IMR-90 (cell line): ENCODE results near the gene SEPTIN10. TPM values are rescaled to one million over a fixed set of nuclear protein-coding genes. Genes with fewer than 3 reads are reported as not detected.

Experiments
- ATAC-seq: fragments of 200-7000 bp; cut with Tn5 transposase; 2 replicates; pipeline ENCODE4 v1.9.1; 2020; ENCODE audit warnings: low read depth, mild to moderate bottlenecking, moderate library complexity
- BruUV-seq: library from RNA; stranded (reverse); fragments of 400-500 nt; replicated peaks from 2 replicates; lab custom pipeline; 2021; lab: Mats Ljungman, UMichigan
- CTCF ChIA-PET: fragments of 300-600 bp; formaldehyde crosslinking; extraction: SDS; loops from one replicate; lab custom pipeline; 2021; ENCODE audit warnings: antibody characterized with exemption; lab: Yijun Ruan, JAX
- POLR2A ChIA-PET: fragments of 300-600 bp; sonication (Branson Sonifier 250); formaldehyde crosslinking; loops from one replicate; lab custom pipeline; 2022; ENCODE audit warnings: antibody characterized with exemption; ENCODE audit not compliant: unreplicated experiment; lab: Charles Lee
- DNase-seq: peaks from one replicate; pipeline ENCODE4 v3.0.0; 2013
- H2AFZ ChIP-seq: replicated peaks from 2 replicates; pipeline ENCODE3; 2013; ENCODE audit warnings: low read length, mild to moderate bottlenecking; ENCODE audit not compliant: poor library complexity
- H2AK5ac ChIP-seq: 2 replicates; pipeline ENCODE4 v1.6.1; 2013; ENCODE audit warnings: low read depth, low read length, inconsistent platforms
- H2AK9ac ChIP-seq: replicated peaks from 2 replicates; pipeline ENCODE3; 2013; ENCODE audit warnings: mild to moderate bottlenecking, low read depth, low read length, moderate library complexity; ENCODE audit not compliant: poor library complexity
- H2BK120ac ChIP-seq: 2 replicates; pipeline ENCODE4 v1.6.1; 2013; ENCODE audit warnings: low read depth, low read length, inconsistent platforms
- H2BK15ac ChIP-seq: 3 replicates; pipeline ENCODE4 v1.6.1; 2013; ENCODE audit warnings: low read depth, low read length, inconsistent platforms
- H2BK20ac ChIP-seq: 2 replicates; pipeline ENCODE4 v1.6.1; 2013; ENCODE audit warnings: low read depth, mild to moderate bottlenecking, inconsistent platforms, low read length, moderate library complexity
- H2BK5ac ChIP-seq: 2 replicates; pipeline ENCODE4 v1.6.1; 2013; ENCODE audit warnings: mild to moderate bottlenecking, low read depth, low read length, inconsistent platforms; ENCODE audit not compliant: poor library complexity, severe bottlenecking
- H3K14ac ChIP-seq: replicated peaks from 2 replicates; pipeline ENCODE4 v1.6.1; 2013; ENCODE audit warnings: low read depth, low read length, inconsistent platforms
- H3K18ac ChIP-seq: 2 replicates; pipeline ENCODE4 v1.6.1; 2013; ENCODE audit warnings: low read depth, low read length, control low read depth
- H3K23ac ChIP-seq: 2 replicates; pipeline ENCODE4 v1.6.1; 2013; ENCODE audit warnings: low read depth, low read length, inconsistent platforms
- H3K27ac ChIP-seq: 2 replicates; pipeline ENCODE4 v1.5.1; 2013; ENCODE audit warnings: mild to moderate bottlenecking, control low read depth, low read length; ENCODE audit not compliant: insufficient read depth
- H3K27me3 ChIP-seq: 2 replicates; pipeline ENCODE4 v1.6.1; 2013; ENCODE audit warnings: low read length; ENCODE audit not compliant: control insufficient read depth, insufficient read depth
- H3K36me3 ChIP-seq: 2 replicates; pipeline ENCODE4 v1.6.1; 2013; ENCODE audit warnings: low read length, mixed read lengths; ENCODE audit not compliant: control insufficient read depth, insufficient read depth
- H3K4ac ChIP-seq: 2 replicates; pipeline ENCODE4 v1.6.1; 2013; ENCODE audit warnings: low read depth, low read length, inconsistent platforms
- H3K4me1 ChIP-seq: 2 replicates; pipeline ENCODE4 v1.6.1; 2013; ENCODE audit warnings: low read length, mixed read lengths; ENCODE audit not compliant: control insufficient read depth, insufficient read depth
- H3K4me2 ChIP-seq: 2 replicates; pipeline ENCODE4 v1.6.1; 2013; ENCODE audit warnings: low read depth, mild to moderate bottlenecking, control low read depth, low read length, moderate library complexity
- H3K4me3 ChIP-seq: 2 replicates; pipeline ENCODE4 v1.5.1; 2013; ENCODE audit warnings: low read depth, mild to moderate bottlenecking, control low read depth, low read length, moderate library complexity; ENCODE audit not compliant: insufficient read depth
- H3K56ac ChIP-seq: 2 replicates; pipeline ENCODE4 v1.6.1; 2013; ENCODE audit warnings: low read length, inconsistent platforms; ENCODE audit not compliant: insufficient read depth; ENCODE audit errors: extremely low read depth
- H3K79me1 ChIP-seq, 2 experiments: 2 replicates each; pipeline ENCODE4 v1.6.1; 2013; ENCODE audit warnings: low read length in 2 of 2, inconsistent platforms in 1 of 2, low read depth in 1 of 2
- H3K9ac ChIP-seq: 2 replicates; pipeline ENCODE4 v1.6.1; 2013; ENCODE audit warnings: low read depth, low read length, control low read depth
- H3K9me1 ChIP-seq: 2 replicates; pipeline ENCODE4 v1.6.1; 2013; ENCODE audit warnings: low read length, inconsistent platforms; ENCODE audit not compliant: insufficient read depth
- H3K9me3 ChIP-seq: 2 replicates; pipeline ENCODE4 v1.6.1; 2013; ENCODE audit warnings: low read length; ENCODE audit not compliant: control insufficient read depth, insufficient read depth
- H4K20me1 ChIP-seq: 2 replicates; pipeline ENCODE4 v1.6.1; 2013; ENCODE audit warnings: low read length, inconsistent platforms; ENCODE audit not compliant: insufficient read depth
- H4K5ac ChIP-seq: 2 replicates; pipeline ENCODE4 v1.6.1; 2013; ENCODE audit warnings: mild to moderate bottlenecking, low read depth, low read length, control low read depth
- H4K8ac ChIP-seq, 2 experiments: 2 replicates each; pipeline ENCODE4 v1.6.1; 2013; ENCODE audit warnings: low read depth in 2 of 2, low read length in 2 of 2, control low read depth in 1 of 2, inconsistent platforms in 1 of 2
- H4K91ac ChIP-seq: 2 replicates; pipeline ENCODE4 v1.6.1; 2013; ENCODE audit warnings: low read depth, low read length, inconsistent platforms; ENCODE audit not compliant: insufficient read depth
- CHD1 ChIP-seq: IDR thresholded peaks from 2 replicates; pipeline ENCODE4 v1.6.1; 2012; ENCODE audit warnings: low read depth, low read length, improper control_type of control experiment
- FOS ChIP-seq: fragments of 150-350 bp; IDR thresholded peaks from 2 replicates; pipeline ENCODE4 v1.6.1; 2016; ENCODE audit warnings: low read depth, low read length
- MAFK ChIP-seq: IDR thresholded peaks from 2 replicates; pipeline ENCODE4 v1.6.1; 2012; ENCODE audit warnings: low read depth, low read length, improper control_type of control experiment
- MAZ ChIP-seq: IDR thresholded peaks from 2 replicates; pipeline ENCODE4 v1.6.1; 2012; ENCODE audit warnings: low read depth, mild to moderate bottlenecking, low read length, improper control_type of control experiment, moderate library complexity, borderline replicate concordance
- MXI1 ChIP-seq: IDR thresholded peaks from 2 replicates; pipeline ENCODE4 v1.6.1; 2012; ENCODE audit warnings: low read depth, mild to moderate bottlenecking, low read length, moderate library complexity, borderline replicate concordance
- NFE2L2 ChIP-seq: fragments of 150-350 bp; IDR thresholded peaks from 2 replicates; pipeline ENCODE4 v1.6.1; 2016; ENCODE audit warnings: low read depth, mild to moderate bottlenecking, low read length
- POLR2A ChIP-seq: IDR thresholded peaks from 2 replicates; pipeline ENCODE4 v1.6.1; 2012; ENCODE audit warnings: mild to moderate bottlenecking, low read depth, low read length
- RCOR1 ChIP-seq: IDR thresholded peaks from 2 replicates; pipeline ENCODE4 v1.6.1; 2012; ENCODE audit warnings: mild to moderate bottlenecking, low read length, improper control_type of control experiment; ENCODE audit not compliant: insufficient replicate concordance
- SMC3 ChIP-seq: fragments of 150-350 bp; IDR thresholded peaks from 2 replicates; pipeline ENCODE4 v1.6.1; 2016; ENCODE audit warnings: low read depth, mild to moderate bottlenecking, antibody characterized with exemption, low read length, moderate library complexity
- WGBS, 2 experiments: methylation state at CpG; one replicate each; pipeline versions ENCODE4 v1.1.5 to v1.1.7; 2013; ENCODE audit warnings: missing lambda C conversion rate in 2 of 2; ENCODE audit not compliant: insufficient read length in 1 of 2; ENCODE audit errors: extremely low coverage in 2 of 2; 5-methylcytosine and 5-hydroxymethylcytosine counted together
- dilution Hi-C: fragments of 300-500 bp; cut with HindIII; formaldehyde crosslinking; loops from one replicate; pipeline ENCODE4 v1.14.3; 2018; ENCODE audit warnings: low sequenced_read_pairs; ENCODE audit not compliant: unreplicated experiment
- in situ Hi-C: fragments of 300-500 bp; cut with MboI; formaldehyde crosslinking; loops from 3 replicates; pipeline ENCODE4 v1.14.3; 2019; ENCODE audit warnings: low sequenced_read_pairs, inconsistent platforms, mixed read lengths
- intact Hi-C: fragments of 100-400 bp; cut with micrococcal nuclease; formaldehyde crosslinking; loops from 2 replicates; pipeline ENCODE4 v1.10.0; 2022
- polyA plus RNA-seq, 3 experiments: library from polyadenylated mRNA; depleted of rRNA; stranded (reverse); fragments of >200 nt; gene quantifications; 2 replicates each; pipeline ENCODE4 v1.2.3, GENCODE V29; 2012; ENCODE audit warnings: low replicate concordance in 1 of 3
- total RNA-seq: library from RNA; depleted of rRNA; stranded (reverse); fragments of >200 nt; gene quantifications from 2 replicates; pipeline ENCODE4 v1.2.3, GENCODE V29; 2012
- TF ChIP-seq, protein P1 (sequence below): fragments of 150-350 bp; IDR thresholded peaks from 2 replicates; pipeline ENCODE4 v1.6.1; 2016; ENCODE audit warnings: low read depth, mild to moderate bottlenecking, low read length, moderate library complexity, borderline replicate concordance

Gene SEPTIN10
- total and polyA plus RNA-seq, 2 of the 4 experiments (the other 2 are of a cell fraction) = 55.4 to 82.6 TPM

DNA sequence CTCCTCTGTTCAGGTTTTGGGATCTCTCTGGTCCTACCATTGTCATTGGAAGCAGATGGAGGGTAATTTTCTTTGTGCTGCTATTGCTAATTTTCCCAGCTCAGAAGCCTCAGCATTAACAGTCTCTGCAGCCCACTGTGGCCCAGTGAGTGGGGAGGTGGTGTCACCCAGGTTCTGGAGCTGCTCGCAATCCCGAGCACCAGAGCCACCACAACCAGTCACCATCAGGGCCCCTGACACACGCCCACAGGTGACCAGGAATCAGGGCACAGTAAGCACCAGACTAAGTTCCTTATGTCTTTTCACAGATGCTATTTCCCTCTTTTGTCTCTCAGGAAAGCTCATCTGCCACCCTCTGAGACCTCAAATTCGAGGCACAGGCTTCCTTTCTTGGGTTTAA is 87.9 kb downstream of the SEPTIN10 start:
- Histone ChIP-seq H4K8ac (no peak overlapping the region), H3K56ac (no peak overlapping the region), H3K4me2 (no peak overlapping the region), H4K20me1 (no peaks in the 10 kb centered on the region), H2BK120ac (no peak overlapping the region), H4K5ac (no peak overlapping the region), H3K23ac (no peak overlapping the region), H3K36me3 (no peaks in the 10 kb centered on the region), H3K4me3 (no peak overlapping the region), H2AFZ (no peak overlapping the region), H3K4me1 (no peaks in the 10 kb centered on the region), H3K18ac (no peak overlapping the region), H3K27ac (no peak overlapping the region), H3K79me1 (no peaks in the 10 kb centered on the region), H3K9ac (no peak overlapping the region), H3K9me1 (0 out of 2 replicates have a peak, but pooled peaks cover 3% of the 10 kb centered on the region), H4K91ac (no peak overlapping the region), H2BK15ac (no peak overlapping the region), H2BK5ac (no peak overlapping the region), H3K27me3 (peaks cover 28% of the 10 kb centered on the region), H2BK20ac (no peak overlapping the region), H3K14ac (no peak overlapping the region), H2AK5ac (no peak overlapping the region), H2AK9ac (no peak overlapping the region), H3K4ac (no peak overlapping the region), H3K9me3 (no peaks in the 10 kb centered on the region)
- TF ChIP-seq FOS (no peak), CHD1 (no peak), POLR2A (no peak), NFE2L2 (no peak), MAZ (no peak), RCOR1 (no peak), MXI1 (no peak), SMC3 (no peak), MAFK (no peak)
- TF ChIP-seq, protein P1, sequence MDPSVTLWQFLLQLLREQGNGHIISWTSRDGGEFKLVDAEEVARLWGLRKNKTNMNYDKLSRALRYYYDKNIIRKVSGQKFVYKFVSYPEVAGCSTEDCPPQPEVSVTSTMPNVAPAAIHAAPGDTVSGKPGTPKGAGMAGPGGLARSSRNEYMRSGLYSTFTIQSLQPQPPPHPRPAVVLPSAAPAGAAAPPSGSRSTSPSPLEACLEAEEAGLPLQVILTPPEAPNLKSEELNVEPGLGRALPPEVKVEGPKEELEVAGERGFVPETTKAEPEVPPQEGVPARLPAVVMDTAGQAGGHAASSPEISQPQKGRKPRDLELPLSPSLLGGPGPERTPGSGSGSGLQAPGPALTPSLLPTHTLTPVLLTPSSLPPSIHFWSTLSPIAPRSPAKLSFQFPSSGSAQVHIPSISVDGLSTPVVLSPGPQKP = no peak
- 94% methylated on average over 2 of the region's 4 CpGs; no CpG with 5 or more reads in 1 of the 2 experiments for WGBS, 2 experiments
- ChIA-PET CTCF (no interaction called here), POLR2A (no interaction called here)
- DNase-seq (no peak), ATAC-seq (no peak)
- intact Hi-C loops (no loop called here), dilution Hi-C loops (no loop called here), in situ Hi-C loops (no loop called here)
- no TSS peak for BruUV-seq
